Measurements from ENCODE around the gene SURF2. TPM values are rescaled to one million over a fixed set of nuclear protein-coding genes. Genes with fewer than 3 reads are reported as not detected.

The SURF2 gene
- total and polyA plus RNA-seq, 9 of the 15 experiments (the other 6 are each of a cell fraction or from before 2014, with no cell fraction given), result 5.5 to 82.5 (median 21.3) TPM

GRCh38 chr9:133348718-133349573, 7.4 kb upstream of the SURF2 start (continued):
- TF ChIP-seq CEBPZ (IDR thresholded peaks at IDR 0.05; ENCODE audit: borderline replicate concordance, low read depth, low read length) (no peak), SFPQ (IDR thresholded peaks at IDR 0.05; ENCODE audit: low read depth, low read length) (no peak), ARID4B (CRISPR knock-in tag; IDR thresholded peaks at IDR 0.05) (0 out of 2 replicates have a peak, but pooled peaks have one; percentile 23), CUX1 (CRISPR knock-in tag; IDR thresholded peaks at IDR 0.05) (no peak), ZNF212 (CRISPR knock-in tag; IDR thresholded peaks at IDR 0.05) (no peak), GTF2E2 (tag; IDR thresholded peaks at IDR 0.05) (no peak), HOMEZ (CRISPR knock-in tag; IDR thresholded peaks at IDR 0.05) (no peak)
